PC-9 (cell line): ENCODE measurements around the gene CENPX. TPM values are rescaled to one million over a fixed set of nuclear protein-coding genes. Genes with fewer than 3 reads are reported as not detected.

Source experiments
- BruUV-seq: library from RNA; stranded (reverse); fragments of 400-500 nt; replicated peaks from 2 replicates; lab custom pipeline; 2021; lab: Mats Ljungman, UMichigan
- CTCF ChIA-PET: fragments of 300-600 bp; sonication (Branson Sonifier 250); formaldehyde crosslinking; loops from one replicate; lab custom pipeline; 2022; ENCODE audit warnings: antibody characterized with exemption; lab: Charles Lee
- POLR2A ChIA-PET: fragments of 300-600 bp; sonication (Branson Sonifier 250); formaldehyde crosslinking; loops from one replicate; lab custom pipeline; 2022; ENCODE audit warnings: antibody characterized with exemption; ENCODE audit not compliant: unreplicated experiment; lab: Charles Lee
- DNase-seq, 2 experiments: peaks; one replicate each; pipeline versions ENCODE4 v3.0.0 to v3.0.0-alpha.2; 2015 to 2022; ENCODE audit warnings: mixed read lengths in 1 of 2
- H2AFZ ChIP-seq: fragments of 200-600 bp; sonication (generic); 2 replicates; pipeline ENCODE4 v1.8.1; 2017; ENCODE audit warnings: antibody characterized with exemption
- H3F3A ChIP-seq: fragments of 200-600 bp; sonication (generic); 2 replicates; pipeline ENCODE4 v1.8.1; 2017; ENCODE audit warnings: antibody characterized with exemption, mild to moderate bottlenecking, low read depth; ENCODE audit not compliant: insufficient read depth
- H3K27ac ChIP-seq: fragments of 200-600 bp; sonication (generic); 2 replicates; pipeline ENCODE4 v1.6.1; 2016; ENCODE audit warnings: mixed run types
- H3K27me3 ChIP-seq: fragments of 200-600 bp; sonication (generic); 2 replicates; pipeline ENCODE4 v1.6.1; 2016; ENCODE audit warnings: low read depth, mixed run types; ENCODE audit not compliant: insufficient read depth
- H3K36me3 ChIP-seq: fragments of 200-600 bp; sonication (generic); 2 replicates; pipeline ENCODE4 v1.6.1; 2016; ENCODE audit warnings: low read depth, mixed run types
- H3K4me1 ChIP-seq: fragments of 200-600 bp; sonication (generic); replicated peaks from 2 replicates; pipeline ENCODE4 v1.6.1; 2016; ENCODE audit warnings: mixed run types; ENCODE audit not compliant: insufficient read depth
- H3K4me2 ChIP-seq: fragments of 200-600 bp; sonication (generic); 2 replicates; pipeline ENCODE4 v1.6.1; 2017; ENCODE audit warnings: mixed run types
- H3K4me3 ChIP-seq: fragments of 200-600 bp; sonication (generic); 2 replicates; pipeline ENCODE4 v1.6.1; 2016; ENCODE audit warnings: mixed run types
- H3K79me2 ChIP-seq: fragments of 200-600 bp; sonication (generic); 2 replicates; pipeline ENCODE4 v1.6.1; 2017; ENCODE audit warnings: low read depth, mixed run types
- H3K9me2 ChIP-seq: fragments of 200-600 bp; sonication (generic); 2 replicates; pipeline ENCODE4 v1.8.1; 2017; ENCODE audit warnings: mild to moderate bottlenecking; ENCODE audit not compliant: insufficient read depth
- H3K9me3 ChIP-seq: fragments of 200-600 bp; sonication (generic); 2 replicates; pipeline ENCODE4 v1.8.1; 2016; ENCODE audit warnings: low read depth; ENCODE audit not compliant: insufficient read depth
- H4K20me1 ChIP-seq: fragments of 200-600 bp; sonication (generic); 2 replicates; pipeline ENCODE4 v1.8.1; 2017; ENCODE audit not compliant: insufficient read depth
- CTCF ChIP-seq: fragments of 200-600 bp; sonication (generic); conservative IDR thresholded peaks from 2 replicates; pipeline ENCODE4 v1.6.1; 2017; ENCODE audit warnings: mixed run types, antibody characterized with exemption, mild to moderate bottlenecking, moderate library complexity
- EZH2 ChIP-seq: fragments of 200-600 bp; sonication (generic); IDR thresholded peaks from 2 replicates; pipeline ENCODE4 v1.8.0; 2017; ENCODE audit warnings: antibody characterized with exemption, low read depth
- intact Hi-C: fragments of 100-400 bp; cut with micrococcal nuclease; formaldehyde crosslinking; loops from one replicate; pipeline ENCODE4 v1.10.0; 2022; ENCODE audit not compliant: unreplicated experiment
- total RNA-seq: library from RNA; stranded (reverse); gene quantifications from 2 replicates; pipeline ENCODE4 v1.2.3, GENCODE V29; 2021

CENPX gene
- total RNA-seq, 1 experiment from 2014 or later: 132 TPM

- H2AFZ ChIP-seq: no peak overlapping the region
- BruUV-seq: no TSS peak
- H3K36me3 ChIP-seq: no peaks in the 10 kb centered on the region
- no peaks in the 10 kb centered on the region for H3K27me3 ChIP-seq
- peaks cover 2% of the 10 kb centered on the region; the same call in 1 of the 2 replicates for H3F3A ChIP-seq
- no peak overlapping the region for H3K27ac ChIP-seq
- H3K9me2 ChIP-seq: no peaks in the 10 kb centered on the region
- no peak overlapping the region for H3K4me3 ChIP-seq
- intact Hi-C loops: no loop called here
- no peaks in the 10 kb centered on the region for H4K20me1 ChIP-seq
- DNase-seq: no peak
- TF ChIP-seq CTCF (no peak), EZH2 (no peak)
- H3K9me3 ChIP-seq: no peaks in the 10 kb centered on the region
- H3K4me2 ChIP-seq: no peak overlapping the region
- ChIA-PET POLR2A (no interaction called here), CTCF (no interaction called here)
- no peaks in the 10 kb centered on the region for H3K4me1 ChIP-seq
- 0 out of 2 replicates have a peak, but pooled peaks cover under 1% of the 10 kb centered on the region for H3K79me2 ChIP-seq
Measured at GRCh38 chr17:81973432-81973831, 49.2 kb downstream of the CENPX start.

GRCh38 chr17:81968850-81969812 is 53.5 kb downstream of the CENPX start:
- Histone ChIP-seq H3K4me2 (no peak overlapping the region), H3K79me2 (no peaks in the 10 kb centered on the region), H3K27ac (no peak overlapping the region), H3K9me3 (no peaks in the 10 kb centered on the region), H3F3A (peaks cover 15% of the 10 kb centered on the region), H3K4me3 (no peak overlapping the region), H3K9me2 (no peaks in the 10 kb centered on the region), H3K27me3 (no peaks in the 10 kb centered on the region), H4K20me1 (no peaks in the 10 kb centered on the region), H2AFZ (no peak overlapping the region), H3K36me3 (no peaks in the 10 kb centered on the region), H3K4me1 (no peaks in the 10 kb centered on the region)
- intact Hi-C loops: loop anchor here (5.0 kb wide), 1 partner anchor 33 kb away; no protein-coding TSS in a partner anchor
- no peak for DNase-seq
- CTCF ChIA-PET: interaction anchor here (1.0 kb wide), 1 partner anchor 10 kb away, joined by 5 read pairs; no protein-coding TSS in a partner anchor
- BruUV-seq: no TSS peak
- no peak for TF ChIP-seq EZH2
- no peak for TF ChIP-seq CTCF
- POLR2A ChIA-PET: no interaction called here

Other genes starting within 250 kb of the CENPX start
- not detected in 2 replicates for gene GCGR, start 218.7 kb downstream of the CENPX start, total RNA-seq
- 53.8 and 84.0 TPM in 2 replicates for gene MCRIP1, start 189.6 kb downstream of the CENPX start, total RNA-seq
- not detected in 2 replicates for gene PPP1R27, start 187.8 kb downstream of the CENPX start, total RNA-seq
- 636 and 782 TPM in 2 replicates for gene P4HB, start 162.3 kb downstream of the CENPX start, total RNA-seq
- gene ARHGDIA, start 151.5 kb downstream of the CENPX start, total RNA-seq: 242 and 309 TPM in 2 replicates
- gene ALYREF, start 131.3 kb downstream of the CENPX start, total RNA-seq: 138 and 156 TPM in 2 replicates
- gene ANAPC11, start 131.2 kb downstream of the CENPX start, total RNA-seq: 187 and 256 TPM in 2 replicates
- gene NPB, start 120.6 kb downstream of the CENPX start, total RNA-seq: 0.83 and 1.1 TPM in 2 replicates
- gene PCYT2, start 111.5 kb downstream of the CENPX start, total RNA-seq: 54.7 and 82.2 TPM in 2 replicates
- gene SIRT7, start 104.7 kb downstream of the CENPX start, total RNA-seq: 78.3 and 98.5 TPM in 2 replicates
- gene MAFG, start 95.1 kb downstream of the CENPX start, total RNA-seq: 79.5 and 85.9 TPM in 2 replicates
- gene PYCR1, start 85.6 kb downstream of the CENPX start, total RNA-seq: 88.9 and 120 TPM in 2 replicates
- gene MYADML2, start 75.6 kb downstream of the CENPX start, total RNA-seq: not detected in 2 replicates
- gene NOTUM, start 61.7 kb downstream of the CENPX start, total RNA-seq: 0.33 TPM in 1 of 2 replicates, not detected in the other
- 54.9 and 80.0 TPM in 2 replicates for gene ASPSCR1, start 45.2 kb downstream of the CENPX start, total RNA-seq
- gene LRRC45, start 427 bp upstream of the CENPX start, total RNA-seq: 41.5 and 42.6 TPM in 2 replicates
- 32.3 and 41.6 TPM in 2 replicates for gene RAC3, start 8.8 kb upstream of the CENPX start, total RNA-seq
- 120 and 129 TPM in 2 replicates for gene DCXR, start 14.8 kb upstream of the CENPX start, total RNA-seq
- gene RFNG, start 28.9 kb upstream of the CENPX start, total RNA-seq: 40.4 and 49.1 TPM in 2 replicates
- 121 and 124 TPM in 2 replicates for gene GPS1, start 29.0 kb upstream of the CENPX start, total RNA-seq
- gene DUS1L, start 42.9 kb upstream of the CENPX start, total RNA-seq: 138 and 175 TPM in 2 replicates
- 455 and 658 TPM in 2 replicates for gene FASN, start 75.4 kb upstream of the CENPX start, total RNA-seq
- gene CCDC57, start 190.0 kb upstream of the CENPX start, total RNA-seq: 138 and 140 TPM in 2 replicates
- 157 and 198 TPM in 2 replicates for gene SLC16A3, start 206.2 kb upstream of the CENPX start, total RNA-seq